Measurements from ENCODE around the gene ARHGAP26.

GRCh38 chr5:143025971-143026370 lies 255.8 kb downstream of the ARHGAP26 start:
- TF ChIP-seq CTCF (IDR thresholded peaks at IDR 0.05) = no peak
- TF ChIP-seq POLR2A (IDR thresholded peaks at IDR 0.05) = no peak

All from lower leg skin (tissue), 3 donors.